SK-N-DZ (cell line): ENCODE data around the gene CDH12. TPM values are rescaled to one million over a fixed set of nuclear protein-coding genes. Genes with fewer than 3 reads are reported as not detected.
"Not testable (repeated sequence)": the region's sequence is repeated elsewhere in the genome, so short reads cannot be mapped to it uniquely, and the experiment has no call there.

Experiments used
- DNase-seq: peaks from one replicate; pipeline ENCODE4 v3.0.0-alpha.2; 2015; ENCODE audit warnings: low spot score
- polyA plus RNA-seq, 2 experiments: library from polyadenylated mRNA; depleted of rRNA; stranded (reverse); fragments of >200 nt; gene quantifications; 2 replicates each; pipeline ENCODE4 v1.2.3, GENCODE V29; 2014

The CDH12 gene
- 0.53 and 1.0 TPM in 2 replicates for polyA plus RNA-seq (2014; cell fraction: cytosol; rRNA removed)
- polyA plus RNA-seq (2014; cell fraction: nucleus; rRNA removed): 0.07 and 0.14 TPM in 2 replicates

- peak; percentile 78 for DNase-seq
Observed at GRCh38 chr5:22852807-22853660, at the start of gene CDH12. Gene CDH12 (minus strand): TSS chr5:22853344.

- no peak for DNase-seq
Observed at GRCh38 chr5:22901885-22902284, 48.7 kb upstream of the CDH12 start.

- DNase-seq: no peak
Observed at GRCh38 chr5:22900801-22901310, 47.7 kb upstream of the CDH12 start.

GRCh38 chr5:22899341-22899740, 46.2 kb upstream of the CDH12 start:
- DNase-seq: no peak

- DNase-seq: no peak
Observed at GRCh38 chr5:22896152-22896551, 43.0 kb upstream of the CDH12 start.

- no peak for DNase-seq
Observed at GRCh38 chr5:22892441-22892840, 39.3 kb upstream of the CDH12 start.

- DNase-seq: no peak
Observed at GRCh38 chr5:22889720-22890119, 36.6 kb upstream of the CDH12 start.

- no peak for DNase-seq
Observed at GRCh38 chr5:22887566-22887965, 34.4 kb upstream of the CDH12 start.

GRCh38 chr5:22858911-22859310, 5.8 kb upstream of the CDH12 start:
- not testable (repeated sequence) for DNase-seq

- DNase-seq: no peak
Observed at GRCh38 chr5:22855824-22856223, 2.7 kb upstream of the CDH12 start.

GRCh38 chr5:22850981-22851380, 2.2 kb downstream of the CDH12 start:
- no peak for DNase-seq

- no peak for DNase-seq
Observed at GRCh38 chr5:22846693-22847092, 6.5 kb downstream of the CDH12 start.

- no peak for DNase-seq
Observed at GRCh38 chr5:22844636-22845035, 8.5 kb downstream of the CDH12 start.

- no peak for DNase-seq
Observed at GRCh38 chr5:22844155-22844554, 9.0 kb downstream of the CDH12 start.

- no peak for DNase-seq
Observed at GRCh38 chr5:22842574-22842973, 10.6 kb downstream of the CDH12 start.

- no peak for DNase-seq
Observed at GRCh38 chr5:22837803-22838202, 15.3 kb downstream of the CDH12 start.

- DNase-seq: no peak
Observed at GRCh38 chr5:22835686-22836085, 17.5 kb downstream of the CDH12 start.

- no peak for DNase-seq
Observed at GRCh38 chr5:22793463-22793862, 59.7 kb downstream of the CDH12 start.

GRCh38 chr5:22787807-22788206, 65.3 kb downstream of the CDH12 start:
- no peak for DNase-seq

GRCh38 chr5:22787398-22787797, 65.7 kb downstream of the CDH12 start:
- no peak for DNase-seq

- DNase-seq: no peak
Observed at GRCh38 chr5:22780756-22781155, 72.4 kb downstream of the CDH12 start.

GRCh38 chr5:22779499-22779898, 73.6 kb downstream of the CDH12 start:
- no peak for DNase-seq

- DNase-seq: no peak
Observed at GRCh38 chr5:22776285-22776684, 76.9 kb downstream of the CDH12 start.
